ENCODE data around the gene FGF3. TPM values are rescaled to one million over a fixed set of nuclear protein-coding genes. Genes with fewer than 3 reads are reported as not detected.

Gene FGF3
- total RNA-seq, 2 experiments from 2014 or later = not detected

DNA sequence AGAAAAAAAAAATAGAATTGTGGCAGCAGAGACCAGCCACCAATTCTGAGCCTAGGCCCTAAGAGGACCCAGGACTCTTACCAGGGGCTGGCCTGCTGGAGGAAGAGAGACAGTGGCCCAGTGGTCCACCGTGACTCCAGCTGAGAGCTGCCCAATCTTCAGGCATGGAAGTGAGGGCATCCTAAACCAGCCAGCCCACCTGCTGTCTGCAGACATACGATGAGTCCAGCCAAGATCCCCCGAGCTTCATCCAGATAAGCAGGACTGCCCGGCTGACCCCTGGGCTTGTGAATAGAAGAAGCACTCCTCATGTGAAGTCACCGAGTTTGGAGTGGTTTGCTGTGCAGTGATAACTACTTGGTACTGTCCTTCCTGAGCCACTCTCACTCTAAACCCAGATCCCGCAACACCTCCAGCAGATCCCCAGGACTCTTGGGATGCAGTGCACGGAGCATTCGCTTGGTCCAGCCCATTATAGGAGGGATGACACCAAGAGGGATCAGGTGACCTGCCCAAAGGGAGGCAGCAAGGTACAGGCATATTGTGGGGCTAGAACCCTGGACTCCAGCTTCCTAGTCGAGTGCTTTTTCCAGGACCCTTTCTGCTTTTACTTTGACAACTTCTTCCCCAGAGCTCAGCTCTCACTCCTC is 41.7 kb upstream of the FGF3 start:
- peaks cover 14 to 23% of the 10 kb centered on the region in 2 experiments for H3K27me3 ChIP-seq (ENCODE audit: control insufficient read depth in 1 of 2, insufficient read depth in 2 of 2, low read length in 2 of 2)
- peaks cover 65% of the 10 kb centered on the region for H3K27me3 Mint-ChIP-seq
- intact Hi-C loops (cut with DNase I, micrococcal nuclease) = no loop called here
- H3K4me1 Mint-ChIP-seq (ENCODE audit: low read depth) = no peaks in the 10 kb centered on the region
- no peak overlapping the region for H3K4me3 ChIP-seq (ENCODE audit: low read length)
- H3K9me3 ChIP-seq (ENCODE audit: control insufficient read depth in 1 of 2, insufficient read depth in 1 of 2, low read length in 2 of 2) = no peaks in the 10 kb centered on the region
- H3K36me3 ChIP-seq (ENCODE audit: insufficient read depth, low read length) = no peaks in the 10 kb centered on the region
- ATAC-seq (ENCODE audit: poor library complexity) = no peak
- no peak for DNase-seq
- no peaks in the 10 kb centered on the region for H3K4me1 ChIP-seq (ENCODE audit: insufficient read depth, low read length)
- H3K9me3 Mint-ChIP-seq = no peaks in the 10 kb centered on the region
- no peak overlapping the region for H3K27ac ChIP-seq (ENCODE audit: low read depth in 1 of 2, low read length in 2 of 2)
- no peaks in the 10 kb centered on the region for H3K36me3 Mint-ChIP-seq (ENCODE audit: low read depth)
- H3K4me3 Mint-ChIP-seq = no peak overlapping the region
- H3K27ac Mint-ChIP-seq = no peak overlapping the region
- TF ChIP-seq, protein P1, sequence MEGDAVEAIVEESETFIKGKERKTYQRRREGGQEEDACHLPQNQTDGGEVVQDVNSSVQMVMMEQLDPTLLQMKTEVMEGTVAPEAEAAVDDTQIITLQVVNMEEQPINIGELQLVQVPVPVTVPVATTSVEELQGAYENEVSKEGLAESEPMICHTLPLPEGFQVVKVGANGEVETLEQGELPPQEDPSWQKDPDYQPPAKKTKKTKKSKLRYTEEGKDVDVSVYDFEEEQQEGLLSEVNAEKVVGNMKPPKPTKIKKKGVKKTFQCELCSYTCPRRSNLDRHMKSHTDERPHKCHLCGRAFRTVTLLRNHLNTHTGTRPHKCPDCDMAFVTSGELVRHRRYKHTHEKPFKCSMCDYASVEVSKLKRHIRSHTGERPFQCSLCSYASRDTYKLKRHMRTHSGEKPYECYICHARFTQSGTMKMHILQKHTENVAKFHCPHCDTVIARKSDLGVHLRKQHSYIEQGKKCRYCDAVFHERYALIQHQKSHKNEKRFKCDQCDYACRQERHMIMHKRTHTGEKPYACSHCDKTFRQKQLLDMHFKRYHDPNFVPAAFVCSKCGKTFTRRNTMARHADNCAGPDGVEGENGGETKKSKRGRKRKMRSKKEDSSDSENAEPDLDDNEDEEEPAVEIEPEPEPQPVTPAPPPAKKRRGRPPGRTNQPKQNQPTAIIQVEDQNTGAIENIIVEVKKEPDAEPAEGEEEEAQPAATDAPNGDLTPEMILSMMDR (IDR thresholded peaks at IDR 0.05) = no peak
- POLR2A ChIA-PET = no interaction called here
- CTCF ChIA-PET = interaction anchor here (0.6 kb wide), 1 partner anchor 176 kb away, joined by 3 read pairs; no protein-coding TSS in a partner anchor

GRCh38 chr11:69860244-69860643 is 41.0 kb upstream of the FGF3 start:
- Mint-ChIP-seq H3K27me3 (peaks cover 65% of the 10 kb centered on the region), H3K36me3 (ENCODE audit: low read depth) (no peaks in the 10 kb centered on the region), H3K4me1 (ENCODE audit: low read depth) (no peaks in the 10 kb centered on the region), H3K9me3 (no peaks in the 10 kb centered on the region), H3K27ac (no peak overlapping the region), H3K4me3 (no peak overlapping the region)
- ChIA-PET CTCF (no interaction called here), POLR2A (no interaction called here)
- no peak overlapping the region for H3K4me3 ChIP-seq (ENCODE audit: low read length)
- H3K9me3 ChIP-seq (ENCODE audit: control insufficient read depth in 1 of 2, insufficient read depth in 1 of 2, low read length in 2 of 2) = no peaks in the 10 kb centered on the region
- no peak for DNase-seq
- no peak overlapping the region for H3K27ac ChIP-seq (ENCODE audit: low read depth in 1 of 2, low read length in 2 of 2)
- H3K27me3 ChIP-seq (ENCODE audit: control insufficient read depth in 1 of 2, insufficient read depth in 2 of 2, low read length in 2 of 2) = peaks cover 11 to 20% of the 10 kb centered on the region in 2 experiments
- H3K4me1 ChIP-seq (ENCODE audit: insufficient read depth, low read length) = no peaks in the 10 kb centered on the region
- no peak for ATAC-seq (ENCODE audit: poor library complexity)
- TF ChIP-seq, protein P1 (IDR thresholded peaks at IDR 0.05) = no peak
- no peaks in the 10 kb centered on the region for H3K36me3 ChIP-seq (ENCODE audit: insufficient read depth, low read length)
- intact Hi-C loops (cut with DNase I, micrococcal nuclease) = no loop called here

DNA sequence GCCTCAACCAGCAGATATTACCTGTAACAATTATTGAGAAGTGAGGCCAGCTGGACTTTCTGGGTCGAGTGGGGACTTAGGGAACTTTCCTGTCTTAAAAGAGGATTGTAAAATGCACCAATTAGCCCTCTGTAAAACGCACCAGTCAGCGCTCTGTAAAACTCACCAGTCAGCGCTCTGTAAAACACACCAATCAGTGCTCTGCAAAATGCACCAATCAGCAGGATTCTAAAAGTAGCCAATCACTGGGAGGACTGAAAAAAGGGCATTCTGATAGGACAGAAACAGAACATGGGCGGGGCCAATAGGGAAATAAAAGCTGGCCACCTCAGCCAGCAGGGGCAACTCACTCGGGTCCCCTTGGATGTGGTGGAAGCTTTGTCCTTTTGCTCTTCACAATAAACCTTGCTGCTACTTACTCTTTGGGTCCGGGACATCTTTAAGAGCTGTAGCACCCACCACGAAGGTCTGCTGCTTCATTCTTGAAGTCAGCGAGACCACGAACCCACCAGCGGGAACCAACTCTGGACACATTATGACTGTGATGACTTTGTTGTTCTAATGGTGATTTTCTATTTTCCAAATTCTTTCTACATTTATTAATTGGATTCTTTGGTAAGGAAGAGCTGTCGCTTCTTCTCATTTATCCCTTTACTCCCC is 40.2 kb upstream of the FGF3 start:
- Histone ChIP-seq H3K4me1 (ENCODE audit: insufficient read depth, low read length) (no peaks in the 10 kb centered on the region), H3K9me3 (ENCODE audit: control insufficient read depth in 1 of 2, insufficient read depth in 1 of 2, low read length in 2 of 2) (peaks cover 0 to 3% of the 10 kb centered on the region in 2 experiments), H3K36me3 (ENCODE audit: insufficient read depth, low read length) (no peaks in the 10 kb centered on the region), H3K27me3 (ENCODE audit: control insufficient read depth in 1 of 2, insufficient read depth in 2 of 2, low read length in 2 of 2) (peaks cover 11 to 24% of the 10 kb centered on the region in 2 experiments), H3K4me3 (ENCODE audit: low read length) (no peak overlapping the region), H3K27ac (ENCODE audit: low read depth in 1 of 2, low read length in 2 of 2) (no peak overlapping the region)
- POLR2A ChIA-PET = no interaction called here
- Mint-ChIP-seq H3K4me3 (no peak overlapping the region), H3K9me3 (no peaks in the 10 kb centered on the region), H3K36me3 (ENCODE audit: low read depth) (no peaks in the 10 kb centered on the region), H3K4me1 (ENCODE audit: low read depth) (no peaks in the 10 kb centered on the region), H3K27me3 (peaks cover 71% of the 10 kb centered on the region), H3K27ac (no peak overlapping the region)
- DNase-seq (no peak), ATAC-seq (ENCODE audit: poor library complexity) (no peak)
- intact Hi-C loops (cut with DNase I, micrococcal nuclease) = no loop called here
- TF ChIP-seq, protein P1 (IDR thresholded peaks at IDR 0.05) = no peak
- CTCF ChIA-PET = no interaction called here

Measured in CD4-positive, alpha-beta T cell (primary cell).